Measurements from ENCODE around the gene CSRP1. TPM values are rescaled to one million over a fixed set of nuclear protein-coding genes. Genes with fewer than 3 reads are reported as not detected.

CSRP1 gene
- total and polyA plus RNA-seq, 9 of the 15 experiments (the other 6 are each of a cell fraction or from before 2014, with no cell fraction given) = 6.8 to 39.4 (median 23.7) TPM

- TF ChIP-seq CHD7 (IDR thresholded peaks at IDR 0.05; ENCODE audit: low read depth, low read length) (no peak), NCOR1 (IDR thresholded peaks at IDR 0.05) (no peak), COPS2 (conservative IDR thresholded peaks at IDR 0.05) (no peak), NFYB (IDR thresholded peaks at IDR 0.05; ENCODE audit: extremely low read depth, insufficient read length) (no peak), MTA2 (IDR thresholded peaks at IDR 0.05; ENCODE audit: low read depth) (no peak), FOXA1 (IDR thresholded peaks at IDR 0.05; ENCODE audit: borderline replicate concordance) (no peak), NFIX (CRISPR knock-in tag; IDR thresholded peaks at IDR 0.05; ENCODE audit: low read depth) (no peak), ZNF696 (CRISPR knock-in tag; conservative IDR thresholded peaks at IDR 0.05) (no peak), PTTG1 (tag; IDR thresholded peaks at IDR 0.05; ENCODE audit: low read depth) (no peak), SOX6 (IDR thresholded peaks at IDR 0.05) (no peak; the same call in 1 of the 2 replicates), TCF15 (CRISPR knock-in tag; IDR thresholded peaks at IDR 0.05) (no peak), NFIC (IDR thresholded peaks at IDR 0.05) (no peak), CCNT2 (IDR thresholded peaks at IDR 0.05; ENCODE audit: borderline replicate concordance, extremely low read depth, insufficient read length, low read depth, low read length) (no peak), ZNF23 (CRISPR knock-in tag; IDR thresholded peaks at IDR 0.05) (no peak), ZNF395 (CRISPR knock-in tag; IDR thresholded peaks at IDR 0.05) (peak; percentile 39; the same call in 1 of the 2 replicates)
Measured at GRCh38 chr1:201554789-201555592, 48.1 kb upstream of the CSRP1 start (continued).
